GM19351 (cell line): Measurements from ENCODE around the gene LRRK1.

ENCODE experiments used
- ATAC-seq: cut with Tn5 transposase; IDR thresholded peaks from one replicate; pipeline ENCODE4 v1.9.1; 2021; ENCODE audit warnings: mild to moderate bottlenecking, moderate library complexity; ENCODE audit not compliant: unreplicated experiment

The LRRK1 gene

DNA sequence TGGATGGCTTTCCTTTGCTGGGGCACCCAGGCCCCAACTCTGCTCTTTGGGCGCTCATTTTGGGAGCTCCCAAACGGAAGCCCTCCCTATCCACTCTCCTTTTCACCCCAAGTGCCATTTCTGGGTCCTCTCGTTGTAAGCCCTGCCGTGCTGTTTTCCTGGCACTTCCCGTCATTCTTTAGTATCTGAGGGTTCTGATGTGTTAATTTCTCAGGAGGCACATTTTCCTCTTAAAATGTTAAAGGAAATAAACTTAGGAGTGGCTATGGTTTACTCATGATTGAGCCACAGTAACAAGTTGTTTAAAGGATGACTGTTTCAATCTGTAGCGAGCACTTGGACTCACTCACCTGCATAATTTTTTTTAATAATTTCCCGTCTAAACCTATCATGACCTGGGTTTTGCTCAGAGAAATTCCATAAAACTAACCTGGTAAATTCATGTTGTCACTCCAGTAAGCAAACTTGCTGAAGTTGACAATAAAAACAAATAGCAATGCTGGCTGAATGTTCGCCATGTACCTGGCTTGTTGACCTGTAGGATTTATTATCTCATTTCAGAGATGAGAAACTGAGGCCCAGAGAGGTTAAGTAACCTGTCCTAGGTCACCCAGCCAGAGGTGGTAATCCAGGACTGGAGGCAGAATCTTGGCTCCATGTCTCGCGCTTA is 29.0 kb upstream of the LRRK1 start:
- no peak for ATAC-seq

- no peak for ATAC-seq
Measured at GRCh38 chr15:100890850-100891249, 28.3 kb upstream of the LRRK1 start.

DNA sequence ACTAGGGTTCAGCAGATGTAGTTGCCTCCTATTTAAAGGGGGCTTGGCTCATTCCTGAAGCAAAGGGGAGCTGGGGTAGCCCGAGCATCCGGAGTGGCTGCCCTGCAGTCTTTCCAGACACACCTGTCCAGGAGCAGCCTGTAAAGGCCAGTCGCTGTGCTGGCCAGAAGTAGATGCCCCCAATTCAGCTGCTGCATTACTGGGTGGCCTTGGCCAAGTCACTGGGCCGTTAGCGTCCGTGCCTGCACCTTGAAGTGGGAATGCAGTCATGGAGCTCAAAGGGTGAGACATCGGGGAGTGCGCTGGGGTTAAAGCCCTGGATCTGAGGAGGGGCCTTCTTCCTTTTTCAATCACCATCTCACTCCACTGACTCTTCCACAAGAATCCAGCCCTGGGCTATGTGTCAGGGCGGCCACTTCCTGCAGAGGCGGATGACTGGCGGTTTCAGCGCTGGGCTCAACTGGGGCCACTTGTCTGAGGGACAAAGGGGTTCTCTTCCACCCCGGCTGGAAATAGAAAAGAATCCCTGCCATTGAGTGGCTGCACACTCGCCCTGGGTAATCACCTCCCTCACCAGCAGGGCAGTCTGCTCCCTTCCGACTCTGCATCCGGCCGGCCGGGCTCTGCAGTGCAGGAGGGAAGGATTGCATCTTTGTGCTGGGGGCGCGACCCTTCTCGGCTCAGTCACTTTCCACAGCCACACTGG is 27.7 kb upstream of the LRRK1 start:
- no peak for ATAC-seq

DNA sequence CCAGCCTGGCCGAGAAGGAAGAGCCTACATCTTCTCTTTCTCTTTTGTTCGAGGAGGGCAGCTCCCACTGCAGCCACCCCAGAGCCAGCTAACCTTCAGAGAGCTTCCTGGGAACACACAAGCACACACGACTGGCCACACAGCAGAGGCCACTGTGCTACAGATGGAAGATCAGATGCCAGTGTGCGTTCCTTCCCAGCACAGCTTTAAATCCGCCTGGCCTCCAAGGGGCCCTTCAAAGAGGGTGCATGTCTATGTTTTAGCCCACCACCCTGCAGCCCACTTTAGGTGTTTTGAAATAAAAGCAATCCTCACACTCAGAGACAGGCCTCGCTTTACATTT is 27.2 kb upstream of the LRRK1 start:
- no peak for ATAC-seq

- no peak for ATAC-seq
Measured at GRCh38 chr15:100893261-100893963, 25.7 kb upstream of the LRRK1 start.

GRCh38 chr15:100893964-100894295 is 25.2 kb upstream of the LRRK1 start:
- no peak for ATAC-seq

DNA sequence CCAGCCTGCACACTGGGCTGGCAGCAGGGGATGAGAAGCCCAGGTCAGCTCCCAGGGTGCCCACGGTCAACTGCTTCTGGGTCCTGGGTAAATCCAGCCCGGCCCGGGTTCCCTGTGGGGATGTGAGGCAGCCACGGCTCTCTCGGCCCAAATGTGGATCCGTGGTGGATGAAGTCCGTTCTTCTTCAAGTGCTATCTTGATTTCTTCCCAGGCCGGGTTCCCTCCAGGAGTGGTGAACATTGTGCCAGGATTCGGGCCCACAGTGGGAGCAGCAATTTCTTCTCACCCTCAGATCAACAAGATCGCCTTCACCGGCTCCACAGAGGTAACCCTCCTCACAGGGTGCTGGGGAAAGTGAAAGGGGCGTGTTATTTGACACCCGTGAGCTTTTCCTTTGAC is 23.4 kb upstream of the LRRK1 start:
- ATAC-seq: no peak

DNA sequence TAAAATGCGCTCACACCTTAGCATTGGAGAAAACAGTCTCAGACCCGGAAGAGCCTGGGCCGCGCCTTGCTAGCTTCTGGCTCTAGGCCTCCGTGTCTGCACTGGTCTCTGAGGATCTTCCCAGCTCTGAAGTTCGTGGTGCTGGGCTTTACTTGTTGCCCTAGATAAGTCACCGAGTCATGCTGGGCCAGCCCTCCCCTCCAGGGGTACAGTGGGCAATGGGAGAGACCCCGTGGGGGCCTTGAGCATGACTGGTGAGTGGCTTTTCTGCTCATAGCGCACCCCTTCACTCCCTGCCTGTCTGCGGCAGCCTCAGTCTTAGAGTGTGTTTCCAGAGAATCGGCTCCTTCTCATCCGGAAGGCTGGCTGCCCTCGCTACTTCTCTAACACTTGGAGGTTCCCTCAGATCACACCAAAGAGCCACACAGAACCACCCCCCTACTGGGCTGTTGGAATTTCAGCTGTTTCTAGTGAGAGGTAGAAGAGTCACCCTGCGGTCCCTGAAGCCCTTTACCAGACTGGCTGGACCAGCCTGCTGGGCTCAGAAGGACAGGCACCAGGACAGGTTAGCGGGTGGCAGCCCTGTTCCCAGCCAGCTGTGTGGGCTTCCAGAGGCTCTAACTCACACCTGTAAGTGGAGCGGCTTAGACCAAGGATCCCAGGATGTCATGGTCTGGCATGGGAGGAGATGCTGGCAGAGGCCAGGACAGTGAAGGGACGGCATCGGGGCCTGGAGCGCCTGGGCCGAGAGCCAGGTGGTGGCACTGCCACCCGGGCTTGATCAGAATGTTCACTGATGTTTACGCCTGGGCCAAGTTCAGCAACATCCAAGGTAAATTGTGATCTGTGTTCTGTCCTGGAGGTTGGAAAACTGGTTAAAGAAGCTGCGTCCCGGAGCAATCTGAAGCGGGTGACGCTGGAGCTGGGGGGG is 21.7 kb upstream of the LRRK1 start:
- no peak for ATAC-seq

DNA sequence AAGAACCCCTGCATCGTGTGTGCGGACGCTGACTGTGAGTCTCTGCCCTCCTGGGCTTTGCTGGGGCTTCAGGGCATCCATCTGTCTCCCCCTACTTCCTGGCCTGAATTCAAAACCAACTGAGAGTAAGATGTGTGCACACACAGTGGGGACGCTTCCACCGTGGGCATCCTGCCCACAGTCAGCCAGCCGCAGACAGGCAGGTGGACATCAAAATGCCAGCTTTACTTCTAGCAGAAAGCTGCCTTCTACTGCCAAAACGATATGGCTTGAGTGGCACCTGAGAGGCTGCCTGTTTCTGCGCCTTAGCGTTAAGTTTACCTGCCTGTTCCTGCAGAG is 21.0 kb upstream of the LRRK1 start:
- no peak for ATAC-seq

DNA sequence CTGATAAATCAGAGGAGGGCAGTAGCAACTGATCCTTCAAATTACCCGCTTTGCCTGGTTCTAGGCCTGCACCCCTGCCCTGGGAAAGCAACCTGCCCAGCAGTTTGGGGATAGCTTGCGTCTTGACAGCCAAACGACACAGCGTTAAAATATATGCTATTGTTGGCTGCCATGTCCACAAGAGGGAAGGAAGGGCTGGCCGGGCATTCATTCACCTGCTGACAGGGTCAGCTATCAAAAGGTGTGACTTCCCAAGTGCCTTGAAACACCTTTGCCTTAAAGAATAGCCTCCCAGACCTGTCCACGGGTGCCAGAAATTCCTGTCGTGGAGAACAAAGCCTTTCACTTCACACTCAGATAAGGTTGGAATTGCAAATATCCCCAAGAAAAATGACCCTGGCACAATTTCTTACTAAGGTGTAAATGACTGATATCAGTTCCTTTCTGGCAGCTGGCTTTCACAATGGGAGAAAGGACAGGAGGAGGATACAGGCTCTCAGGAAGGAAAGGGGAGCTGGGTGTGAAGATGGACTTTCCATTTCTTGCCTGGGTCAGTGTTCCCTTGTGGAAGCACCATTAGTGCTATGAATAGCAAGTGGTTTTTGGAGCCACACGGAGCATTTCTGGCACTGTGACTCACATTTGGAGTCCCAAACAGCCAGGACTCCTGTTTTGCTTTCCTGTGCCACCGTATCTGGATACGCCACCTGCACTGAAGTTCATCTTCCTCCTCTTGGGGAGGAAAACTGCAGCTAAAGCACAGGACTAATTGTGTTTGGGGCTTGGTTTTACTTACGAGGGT is 20.3 kb upstream of the LRRK1 start:
- ATAC-seq: no peak

DNA sequence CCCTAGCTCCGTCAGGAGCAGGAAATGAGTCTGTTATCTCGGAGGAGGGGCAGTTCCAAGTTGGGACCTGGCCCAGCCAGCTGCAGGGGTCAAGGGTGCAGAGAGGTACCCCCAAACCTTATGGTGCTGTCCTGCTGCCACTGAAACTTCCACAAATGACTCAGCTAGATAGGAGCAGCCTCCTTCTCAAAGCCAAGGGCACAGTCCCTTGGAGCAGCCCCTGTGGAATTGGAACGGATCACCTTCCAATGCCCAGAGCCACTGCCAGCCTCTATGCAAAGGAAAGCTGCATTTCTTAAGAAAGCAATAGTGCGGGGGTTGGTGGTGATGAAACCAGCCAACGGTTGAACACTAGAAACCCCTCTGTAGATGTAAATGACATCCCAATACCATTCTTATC is 19.6 kb upstream of the LRRK1 start:
- ATAC-seq: no peak

GRCh38 chr15:100900136-100900794 is 18.9 kb upstream of the LRRK1 start:
- ATAC-seq: no peak

DNA sequence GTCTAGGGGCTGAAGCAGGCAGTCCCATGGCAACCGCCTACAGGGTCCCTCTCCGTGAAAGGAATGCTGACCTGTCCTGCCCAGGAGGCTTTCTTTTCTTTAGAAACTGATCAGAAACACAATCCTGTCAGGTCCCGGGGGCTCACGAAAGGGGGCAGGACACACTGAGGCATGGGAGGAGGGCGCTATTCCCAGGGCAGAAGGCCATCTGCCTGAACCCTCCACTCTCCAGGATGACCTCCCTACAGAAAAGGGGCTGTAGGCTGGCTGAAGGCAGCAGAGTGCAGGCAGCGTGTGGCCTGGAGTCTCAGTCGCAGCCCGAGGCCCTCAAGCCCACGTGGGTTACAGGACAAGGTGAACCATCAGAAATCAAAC is 18.4 kb upstream of the LRRK1 start:
- ATAC-seq: no peak

DNA sequence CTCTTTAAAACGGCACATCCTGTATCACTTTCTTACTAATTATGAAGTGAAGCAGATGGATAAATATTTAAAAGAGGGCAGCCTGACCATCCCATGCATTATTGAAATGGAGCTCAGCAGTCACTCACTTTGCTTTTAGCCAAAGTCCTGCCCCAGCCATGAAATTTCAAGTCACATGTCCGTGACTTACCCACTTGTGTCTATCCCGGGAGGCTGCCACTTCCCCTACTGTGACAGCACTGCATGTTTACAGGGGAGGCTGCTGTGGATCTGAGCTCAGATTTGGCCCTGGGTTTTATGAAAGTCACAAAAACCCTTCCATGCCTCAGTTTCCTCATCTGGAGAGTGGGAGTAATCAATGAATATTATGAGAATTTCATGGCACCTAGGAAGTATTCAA is 17.9 kb upstream of the LRRK1 start:
- no peak for ATAC-seq

DNA sequence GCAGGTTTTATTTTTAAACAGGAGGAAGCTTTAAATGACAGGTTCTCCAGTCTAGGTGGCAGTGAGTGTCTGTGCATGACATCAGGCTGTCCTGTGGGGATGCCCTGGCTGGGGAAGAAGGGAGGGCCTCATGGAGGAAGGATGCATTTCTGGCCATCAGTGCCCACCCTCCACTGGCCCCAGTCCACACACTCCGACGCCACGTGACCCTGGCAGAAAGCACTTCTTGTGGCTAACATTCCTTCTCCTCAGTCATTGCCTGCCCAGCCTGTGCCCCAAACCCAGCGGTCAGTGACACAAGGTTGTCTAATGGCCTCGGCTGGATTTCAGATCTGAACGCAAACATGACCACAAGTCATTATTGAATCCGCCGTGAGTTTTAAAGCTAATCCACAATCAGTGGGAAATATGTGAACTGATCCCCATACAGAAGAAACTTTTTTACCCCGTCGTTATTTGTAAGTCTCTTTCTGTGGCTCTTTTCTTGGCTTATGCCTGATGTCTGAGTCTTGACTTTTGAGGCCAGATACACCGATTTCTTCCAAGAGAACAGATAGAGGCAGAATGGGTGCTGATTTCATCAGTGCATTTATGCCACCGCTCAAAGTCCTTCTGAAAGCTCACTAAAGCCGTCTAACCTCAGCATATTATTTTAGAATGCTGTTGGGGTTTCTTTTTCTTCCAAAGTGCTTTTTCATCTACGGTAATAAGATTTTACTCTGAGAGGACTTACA is 17.3 kb upstream of the LRRK1 start:
- no peak for ATAC-seq

DNA sequence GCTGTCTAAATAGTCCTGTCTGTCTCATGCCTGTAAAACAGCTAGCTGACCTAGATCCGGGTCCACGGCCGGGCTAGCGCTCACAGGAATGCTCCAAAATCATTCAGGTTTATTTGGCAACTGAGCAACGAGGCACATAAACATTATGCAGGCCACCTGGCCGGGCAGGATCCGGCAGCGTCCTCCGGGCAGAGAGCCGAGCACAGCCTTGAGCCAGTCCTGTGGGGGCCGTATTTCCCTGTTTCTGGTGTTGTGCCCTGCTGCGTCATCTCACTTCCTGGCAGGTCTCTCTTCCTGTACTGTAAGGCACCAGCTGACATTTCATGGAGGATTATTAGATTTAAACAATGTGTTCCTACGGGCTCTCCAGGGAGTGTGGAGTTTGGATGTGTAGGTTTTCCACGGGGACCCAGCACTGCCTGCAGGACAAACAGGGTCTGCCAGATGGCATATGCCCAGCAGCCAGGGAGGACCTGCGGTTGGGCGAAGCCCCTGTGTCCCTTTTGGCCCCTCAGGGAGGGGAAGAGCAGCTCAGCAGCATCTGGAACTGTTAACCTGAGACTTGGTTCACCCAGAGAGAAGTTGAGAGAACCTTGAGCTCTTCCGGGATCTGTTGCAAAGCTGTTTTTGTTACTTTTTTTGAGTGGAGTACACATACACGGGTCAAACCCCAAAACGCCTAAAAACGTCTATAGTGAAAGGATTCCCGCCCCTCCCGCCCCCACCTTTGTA is 16.6 kb upstream of the LRRK1 start:
- ATAC-seq: no peak

- no peak for ATAC-seq
Measured at GRCh38 chr15:100903168-100903554, 16.0 kb upstream of the LRRK1 start.

GRCh38 chr15:100905850-100906249 is 13.3 kb upstream of the LRRK1 start:
- no peak for ATAC-seq

DNA sequence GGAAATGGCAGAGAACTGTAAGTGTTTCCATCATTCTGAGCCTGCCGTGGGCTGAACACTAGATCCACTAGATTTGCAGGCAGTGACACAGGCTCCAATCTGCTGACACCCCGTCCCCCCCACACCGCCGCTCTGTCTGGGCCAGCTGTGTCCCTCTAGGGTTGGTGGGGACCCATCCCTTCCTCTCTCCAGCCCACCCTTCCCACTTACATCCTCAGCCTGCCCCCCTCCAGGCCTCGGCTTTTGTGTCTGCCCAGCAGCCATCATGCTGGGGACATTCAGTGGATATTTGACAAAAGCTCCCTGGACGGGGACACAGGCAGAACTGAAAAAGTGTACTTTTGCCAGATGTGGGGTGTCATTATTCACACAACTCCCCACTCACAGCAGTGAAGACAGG is 10.7 kb upstream of the LRRK1 start:
- no peak for ATAC-seq
